ENCODE measurements around the gene DPH1. TPM values are rescaled to one million over a fixed set of nuclear protein-coding genes. Genes with fewer than 3 reads are reported as not detected.

DPH1 gene
- total RNA-seq, 1 experiment from 2014 or later: 53.9 TPM

DNA sequence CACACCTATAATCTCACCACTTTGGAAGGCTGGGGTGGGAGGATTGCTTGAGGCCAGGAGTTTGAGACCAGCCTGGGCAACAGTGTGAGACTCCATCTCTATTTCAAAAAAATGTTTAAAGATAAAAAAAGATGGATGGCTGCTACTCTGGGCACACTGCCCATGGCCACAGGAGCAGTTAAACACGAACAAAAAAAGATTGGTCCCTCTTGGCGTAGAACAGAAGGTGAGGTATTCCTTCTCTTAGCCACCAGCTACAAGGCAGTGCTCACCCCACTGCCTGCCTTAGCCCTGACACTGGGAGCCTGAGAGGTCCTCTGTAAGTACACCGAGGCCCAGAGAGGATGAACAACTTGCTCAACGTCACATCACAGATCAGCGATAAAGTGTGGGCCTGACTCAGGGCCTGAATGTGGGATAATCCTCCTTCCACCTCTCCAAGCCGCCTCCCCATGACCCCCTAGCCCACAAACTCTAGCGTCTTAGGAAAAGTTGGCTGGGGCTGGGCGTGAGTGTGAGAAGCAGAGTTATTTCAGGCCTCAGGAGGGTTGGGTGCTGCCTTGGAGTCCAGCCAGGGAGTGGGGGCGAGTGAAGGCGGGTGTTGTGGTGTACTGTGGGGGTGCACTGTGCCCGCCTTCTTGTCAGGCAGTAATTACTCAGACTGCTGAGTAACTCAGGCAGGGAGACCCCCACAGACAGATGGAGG lies 2.3 kb upstream of the DPH1 start:
- no peak for DNase-seq (ENCODE audit: low read depth)

DNA sequence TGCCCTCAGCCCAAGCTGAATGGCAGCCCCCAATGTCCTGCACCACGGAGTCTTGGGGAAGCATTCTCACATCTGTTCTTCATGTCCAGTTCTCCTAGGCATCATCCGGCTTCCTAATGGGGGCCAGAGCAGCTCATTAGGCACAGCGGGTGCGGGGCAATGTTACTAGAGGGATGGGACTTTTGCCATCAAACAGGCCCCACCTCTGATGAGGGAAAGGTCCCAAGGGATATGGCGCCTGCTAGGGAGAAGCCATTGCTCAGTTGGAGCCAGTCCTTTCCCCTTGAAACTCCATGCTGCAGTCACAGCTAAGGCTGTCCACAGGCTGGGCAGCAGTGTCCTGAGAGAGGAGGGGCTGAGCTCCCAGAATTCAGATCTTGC lies 1.7 kb upstream of the DPH1 start:
- no peak for DNase-seq (ENCODE audit: low read depth)

DNA sequence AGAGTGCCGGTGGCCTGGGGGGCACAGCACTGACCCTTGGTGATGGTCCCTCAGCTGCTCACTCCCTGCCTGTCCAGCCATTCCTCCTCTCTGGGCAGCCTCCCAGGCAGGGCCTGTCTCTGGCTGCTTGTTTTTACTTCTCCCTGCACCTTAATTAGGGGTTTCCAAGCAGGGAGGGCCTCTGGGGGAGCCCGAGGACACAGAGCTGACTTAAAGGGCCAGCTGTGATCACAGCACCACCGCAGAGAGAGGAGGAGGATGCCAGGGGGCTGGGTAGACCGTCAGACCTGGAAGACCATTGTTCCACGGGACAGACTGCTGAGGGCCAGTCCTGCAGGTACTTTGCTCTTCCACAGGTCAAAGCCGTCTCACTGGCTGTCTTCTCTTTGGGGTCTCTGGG lies 1.2 kb upstream of the DPH1 start:
- DNase-seq (ENCODE audit: low read depth): no peak

- no peak for DNase-seq (ENCODE audit: low read depth)
Observed at GRCh38 chr17:2030779-2031163, 818 bp downstream of the DPH1 start.

GRCh38 chr17:2033153-2033552 lies 3.2 kb downstream of the DPH1 start:
- no peak for DNase-seq (ENCODE audit: low read depth)

DNA sequence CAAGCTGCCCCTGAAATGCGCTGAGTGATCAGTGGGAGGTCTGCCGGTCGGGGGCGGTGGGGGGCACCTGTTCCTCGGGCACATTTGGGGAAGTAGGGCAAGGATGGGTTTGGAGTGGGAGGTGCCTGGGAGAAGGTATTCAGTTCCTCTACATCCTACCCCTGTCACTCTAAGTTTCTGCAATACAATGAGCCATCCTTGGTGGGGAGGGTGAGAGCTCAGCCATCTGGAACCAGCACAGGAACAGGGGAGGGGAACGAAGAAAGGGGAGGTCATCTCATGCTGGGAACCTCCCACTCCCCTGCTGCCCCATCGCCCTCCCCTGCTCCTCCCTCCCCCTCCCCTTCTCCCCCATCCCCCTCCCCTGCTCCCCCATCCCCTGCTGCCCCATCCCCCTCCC lies 4.2 kb downstream of the DPH1 start:
- DNase-seq (ENCODE audit: low read depth): no peak

GRCh38 chr17:2034806-2035540 lies 5.0 kb downstream of the DPH1 start:
- DNase-seq (ENCODE audit: low read depth): peak; percentile 50

GRCh38 chr17:2035541-2036488 lies 5.9 kb downstream of the DPH1 start:
- DNase-seq (ENCODE audit: low read depth): no peak

DNA sequence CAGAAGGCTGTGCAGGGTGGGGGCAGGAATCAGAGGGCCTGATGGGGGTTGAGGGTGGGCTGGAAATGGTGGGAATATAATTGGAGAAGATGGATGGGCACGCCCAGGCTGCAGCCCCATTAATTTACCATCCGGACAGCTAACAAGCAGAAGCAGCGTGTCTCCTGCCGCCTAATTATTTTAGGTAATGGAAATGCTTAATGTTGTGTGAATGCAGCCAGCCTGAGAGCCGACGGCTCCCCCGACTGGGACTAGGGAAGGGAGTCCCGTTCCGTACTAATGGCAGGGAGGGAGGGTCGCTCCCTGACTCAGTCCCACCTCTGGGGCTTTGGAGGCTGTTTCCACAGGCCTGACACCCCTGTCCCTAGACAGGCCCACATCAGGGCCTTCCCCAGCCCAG lies 7.2 kb downstream of the DPH1 start:
- DNase-seq (ENCODE audit: low read depth): no peak

- DNase-seq (ENCODE audit: low read depth): no peak
Observed at GRCh38 chr17:2040219-2040827, 10.4 kb downstream of the DPH1 start.

DNA sequence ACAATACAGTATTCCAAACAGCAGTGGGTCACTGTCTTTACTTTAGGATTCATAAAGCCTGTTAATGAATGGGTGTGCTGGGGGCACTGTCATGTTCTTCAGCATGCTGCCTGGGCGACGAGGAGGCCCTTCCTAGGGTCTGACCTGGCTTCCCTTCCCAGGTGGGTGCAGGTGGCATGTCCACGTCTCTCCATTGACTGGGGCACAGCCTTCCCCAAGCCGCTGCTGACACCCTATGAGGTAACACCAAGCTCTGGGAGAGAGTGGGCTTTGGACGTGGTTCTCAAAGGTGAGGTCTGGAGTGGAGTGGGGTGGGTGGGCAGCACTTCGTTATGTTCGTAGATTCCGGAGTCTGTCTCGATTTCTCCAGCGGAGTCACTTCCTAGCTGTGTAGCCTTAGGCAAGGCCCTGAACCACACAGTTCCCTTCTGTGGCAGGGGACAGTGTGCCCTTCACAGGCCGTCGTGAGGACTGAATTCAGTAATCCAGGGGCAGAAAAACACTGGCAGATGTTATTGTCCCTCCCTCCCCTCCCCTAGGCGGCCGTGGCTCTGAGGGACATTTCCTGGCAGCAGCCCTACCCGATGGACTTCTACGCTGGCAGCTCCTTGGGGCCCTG lies 11.1 kb downstream of the DPH1 start:
- no peak for DNase-seq (ENCODE audit: low read depth)

GRCh38 chr17:2041561-2042389 lies 11.8 kb downstream of the DPH1 start, which contains the start of gene OVCA2:
OVCA2 (plus strand) TSS chr17:2042022; CDS start chr17:2042048, 26 bp downstream.
- peak; percentile 90 for DNase-seq (ENCODE audit: low read depth)

GRCh38 chr17:2042390-2042847 lies 12.5 kb downstream of the DPH1 start:
- no peak for DNase-seq (ENCODE audit: low read depth)

- DNase-seq (ENCODE audit: low read depth): no peak
Observed at GRCh38 chr17:2042933-2043332, 13.0 kb downstream of the DPH1 start.

DNA sequence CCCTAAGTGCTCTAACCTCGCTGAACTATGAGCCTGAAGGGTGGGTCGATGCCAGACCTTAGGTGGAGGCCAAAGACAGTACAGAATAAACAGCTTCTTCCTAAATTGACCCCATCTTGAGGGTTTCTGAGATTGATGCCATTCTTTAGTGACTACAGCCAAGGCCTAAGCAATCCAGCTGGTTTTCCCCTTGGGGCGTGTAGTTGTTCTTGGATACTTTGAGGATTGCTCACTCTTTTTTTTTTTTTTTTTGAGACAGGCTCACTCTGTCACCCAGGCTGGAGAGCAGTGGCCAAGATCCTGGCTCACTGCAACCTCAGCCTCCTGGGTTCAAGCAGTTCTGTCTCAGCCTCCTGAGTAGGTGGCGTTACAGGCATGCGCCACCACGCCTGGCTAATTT lies 13.8 kb downstream of the DPH1 start:
- peak; percentile 66 for DNase-seq (ENCODE audit: low read depth)

DNA sequence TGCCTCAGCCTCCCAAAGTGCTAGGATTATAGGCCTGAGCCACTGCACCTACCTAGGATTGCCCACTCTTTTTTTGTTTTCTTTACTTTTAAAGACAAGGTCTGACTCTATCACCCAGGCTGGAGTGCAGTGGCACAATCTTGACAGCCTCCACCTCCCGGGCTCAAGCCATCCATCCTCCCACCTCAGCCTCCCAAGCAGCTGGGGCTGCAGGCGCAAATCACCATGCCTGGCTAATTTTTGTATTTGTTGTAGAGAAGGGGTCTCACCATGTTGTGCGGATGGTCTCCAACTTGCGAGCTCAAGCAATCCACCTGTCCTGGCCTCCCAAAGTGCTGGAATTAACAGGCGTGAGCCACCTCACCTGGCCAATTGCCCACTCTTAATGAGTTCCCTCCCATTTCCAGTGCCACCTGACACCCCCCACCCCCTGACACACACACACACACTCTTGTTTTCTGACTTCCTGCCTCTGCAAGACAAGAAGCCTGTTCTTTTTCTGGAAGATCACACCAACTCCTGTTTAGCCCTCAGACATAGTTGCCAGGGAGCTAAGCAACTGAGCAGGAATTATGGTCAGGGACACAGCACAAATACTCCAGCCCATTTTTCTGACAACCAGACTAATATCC lies 14.4 kb downstream of the DPH1 start:
- DNase-seq (ENCODE audit: low read depth): no peak

DNA sequence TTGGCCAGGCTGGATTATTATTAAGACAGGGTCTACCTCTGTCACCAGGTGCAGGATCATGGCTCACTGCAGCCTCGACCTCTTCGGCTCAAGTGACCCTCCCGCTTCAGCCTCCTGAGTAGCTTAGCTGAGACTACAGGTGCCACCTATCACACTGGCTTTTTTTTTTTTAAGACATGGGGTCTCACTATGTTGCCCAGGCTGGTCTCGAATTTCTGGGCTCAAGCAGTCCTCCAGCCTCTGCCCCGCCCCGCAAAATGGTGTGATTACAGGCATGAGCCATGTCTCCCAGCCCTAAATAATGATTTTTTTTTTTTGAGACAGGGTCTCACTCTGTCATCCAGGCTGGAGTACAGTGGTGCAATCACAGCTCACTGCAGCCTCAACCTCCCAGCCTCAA lies 17.6 kb downstream of the DPH1 start:
- DNase-seq (ENCODE audit: low read depth): no peak

- no peak for DNase-seq (ENCODE audit: low read depth)
Observed at GRCh38 chr17:2048805-2049204, 18.9 kb downstream of the DPH1 start.
